GM21786 (cell line): ENCODE measurements around the gene HOXC4.
A peak's percentile ranks its signal among the peaks of the same experiment; 100 is the strongest.

ENCODE experiments used
- ATAC-seq: cut with Tn5 transposase; IDR thresholded peaks from one replicate; pipeline ENCODE4 v1.9.1; 2021; ENCODE audit not compliant: unreplicated experiment

The HOXC4 gene

DNA sequence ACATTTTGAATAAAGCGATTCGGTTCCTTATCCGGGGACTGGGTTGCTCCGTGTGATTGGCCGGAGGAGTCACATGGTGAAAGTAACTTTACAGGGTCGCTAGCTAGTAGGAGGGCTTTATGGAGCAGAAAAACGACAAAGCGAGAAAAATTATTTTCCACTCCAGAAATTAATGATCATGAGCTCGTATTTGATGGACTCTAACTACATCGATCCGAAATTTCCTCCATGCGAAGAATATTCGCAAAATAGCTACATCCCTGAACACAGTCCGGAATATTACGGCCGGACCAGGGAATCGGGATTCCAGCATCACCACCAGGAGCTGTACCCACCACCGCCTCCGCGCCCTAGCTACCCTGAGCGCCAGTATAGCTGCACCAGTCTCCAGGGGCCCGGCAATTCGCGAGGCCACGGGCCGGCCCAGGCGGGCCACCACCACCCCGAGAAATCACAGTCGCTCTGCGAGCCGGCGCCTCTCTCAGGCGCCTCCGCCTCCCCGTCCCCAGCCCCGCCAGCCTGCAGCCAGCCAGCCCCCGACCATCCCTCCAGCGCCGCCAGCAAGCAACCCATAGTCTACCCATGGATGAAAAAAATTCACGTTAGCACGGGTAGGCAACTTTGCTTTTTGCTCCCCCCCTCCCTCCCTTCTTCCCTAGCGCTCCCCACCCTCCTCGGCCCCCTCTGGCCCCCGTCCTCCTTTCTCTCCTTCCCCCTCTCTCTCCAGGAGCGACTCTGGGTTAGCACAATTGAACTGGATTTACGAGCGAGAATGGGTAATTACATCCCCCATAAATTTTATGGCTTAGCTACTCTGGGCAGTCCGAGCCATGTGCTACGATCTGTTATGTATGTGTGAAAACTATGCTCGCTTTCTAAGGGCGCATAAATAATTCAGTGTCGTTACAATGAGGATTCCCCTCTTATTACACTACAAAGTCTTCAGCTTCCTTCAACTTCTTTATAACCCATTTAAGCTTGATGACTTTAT lies at the start of gene HOXC4:
TSS of gene HOXC4 (plus strand) at position 85 of the 991 bp plus-strand sequence. CDS start at position 173, 88 bp downstream.
- peak; percentile 25 for ATAC-seq

DNA sequence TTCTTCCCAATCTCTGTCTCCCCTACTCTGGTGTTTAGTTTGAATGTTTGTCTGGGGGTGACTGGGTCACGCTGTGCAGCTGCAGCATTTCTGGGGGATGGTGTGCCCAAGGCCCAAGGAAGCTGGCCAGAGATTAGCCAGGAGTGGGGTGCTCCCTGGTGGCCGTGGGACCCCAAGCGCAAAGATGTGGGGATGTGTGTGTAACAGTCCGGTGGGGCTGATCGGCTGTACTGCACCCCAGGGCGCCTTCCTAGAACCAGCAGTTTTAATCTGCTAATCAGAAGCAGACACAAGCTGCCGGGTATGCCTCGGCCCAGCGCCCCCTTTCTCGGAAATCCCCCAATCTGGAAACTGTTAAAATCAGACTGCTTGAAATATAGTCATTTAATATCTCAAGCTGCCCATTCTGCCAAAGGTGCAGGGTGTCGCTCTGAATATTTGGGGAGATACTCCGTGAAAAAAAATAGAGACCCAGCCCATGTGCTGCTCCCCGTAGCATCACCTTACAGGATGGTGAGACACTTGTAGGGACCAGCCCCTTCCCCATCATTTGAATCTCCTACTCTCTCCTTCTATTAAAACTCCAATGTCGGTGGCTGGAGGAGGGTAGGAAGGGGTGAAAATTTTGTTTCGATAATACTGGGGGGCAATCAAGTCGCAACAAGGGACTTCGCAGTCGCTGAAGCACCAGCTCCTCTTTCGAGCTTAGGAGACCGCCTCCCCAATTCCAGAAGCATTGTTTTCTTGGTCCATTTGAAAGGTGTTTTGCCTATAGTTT lies 49.4 kb upstream of the HOXC4 start:
- no peak for ATAC-seq

DNA sequence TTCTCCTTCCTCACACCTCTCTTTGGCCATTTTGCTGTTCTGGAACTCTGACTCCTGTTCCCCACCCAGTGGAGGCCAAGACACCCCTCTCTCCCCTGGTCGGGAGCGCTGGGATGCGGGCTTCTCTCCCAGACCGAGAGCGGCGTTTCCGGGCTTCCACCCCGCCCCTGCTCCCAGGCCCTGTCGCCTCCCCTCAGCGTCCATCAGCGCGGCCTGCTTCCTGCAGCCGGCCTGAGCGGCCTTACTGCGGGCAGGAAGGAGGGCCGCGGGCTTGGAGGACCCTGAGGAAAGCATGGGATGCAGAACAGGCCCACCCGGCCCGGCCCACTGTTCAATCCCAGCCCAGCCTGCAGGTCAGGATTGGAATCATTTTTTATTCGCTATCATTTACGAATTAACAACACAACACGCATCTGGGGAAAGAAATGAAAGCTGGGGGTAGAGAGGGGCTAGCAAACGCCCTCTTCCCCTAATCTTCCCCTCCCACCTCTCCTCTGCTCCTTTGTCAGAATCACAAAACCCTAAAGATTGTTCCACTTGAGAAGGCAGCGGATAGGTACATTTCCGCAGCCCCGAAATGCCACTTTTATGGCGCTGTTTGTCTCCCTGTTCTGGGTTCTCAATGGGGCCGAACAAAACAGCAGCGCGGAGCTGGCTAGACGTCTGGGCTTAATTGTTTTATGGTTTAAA lies 48.6 kb upstream of the HOXC4 start:
- no peak for ATAC-seq

DNA sequence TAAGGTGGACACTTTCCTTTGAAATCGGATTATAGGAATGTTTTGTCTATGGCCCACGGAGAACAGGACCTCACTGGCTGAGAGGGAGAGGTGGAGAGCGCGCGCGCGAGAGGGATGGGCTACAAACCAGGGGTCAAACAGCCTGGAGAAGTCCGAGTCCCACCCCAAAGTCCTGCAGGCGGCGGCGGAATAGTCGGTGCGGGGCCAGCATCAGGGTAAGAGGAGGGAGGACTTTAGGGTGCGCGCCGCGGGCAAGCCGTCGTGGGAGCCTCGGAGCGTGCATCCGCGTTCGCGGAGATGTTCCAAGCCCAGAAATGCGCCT lies 48.1 kb upstream of the HOXC4 start:
- ATAC-seq = no peak

DNA sequence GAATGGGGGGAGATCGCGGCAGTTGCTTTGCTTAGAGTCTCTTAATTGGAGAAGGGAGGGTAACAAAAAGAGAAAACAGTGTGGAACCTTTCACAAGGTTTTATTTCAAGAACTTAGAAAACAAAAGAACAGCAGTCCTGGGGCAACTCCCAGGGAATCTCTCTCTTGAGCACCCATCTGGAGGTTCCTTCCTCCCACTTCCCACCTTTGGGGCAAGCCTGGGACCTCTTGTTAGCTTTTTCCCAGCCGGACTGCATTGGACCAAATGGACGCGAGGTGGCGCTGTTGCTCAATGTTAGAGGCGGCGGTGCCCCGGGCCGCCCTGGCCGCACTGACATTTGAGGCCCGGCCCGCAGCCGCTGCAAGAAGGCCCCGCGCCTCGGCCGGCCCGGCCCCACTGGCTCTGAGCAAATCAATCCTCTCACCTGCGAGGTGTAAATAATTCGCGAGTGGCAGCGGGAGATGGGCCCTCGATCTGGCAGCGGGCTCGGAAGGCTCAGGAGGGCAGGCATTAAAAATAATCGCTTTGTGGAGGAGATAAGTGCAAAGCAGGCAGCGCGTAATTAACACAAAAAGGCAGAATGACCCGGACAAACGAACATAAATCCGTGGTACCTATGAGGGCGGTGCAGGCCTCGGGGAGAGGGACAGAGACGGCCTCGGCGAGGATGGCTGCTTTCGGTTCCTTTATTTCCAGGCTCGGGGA lies 47.6 kb upstream of the HOXC4 start:
- peak; percentile 74 for ATAC-seq

DNA sequence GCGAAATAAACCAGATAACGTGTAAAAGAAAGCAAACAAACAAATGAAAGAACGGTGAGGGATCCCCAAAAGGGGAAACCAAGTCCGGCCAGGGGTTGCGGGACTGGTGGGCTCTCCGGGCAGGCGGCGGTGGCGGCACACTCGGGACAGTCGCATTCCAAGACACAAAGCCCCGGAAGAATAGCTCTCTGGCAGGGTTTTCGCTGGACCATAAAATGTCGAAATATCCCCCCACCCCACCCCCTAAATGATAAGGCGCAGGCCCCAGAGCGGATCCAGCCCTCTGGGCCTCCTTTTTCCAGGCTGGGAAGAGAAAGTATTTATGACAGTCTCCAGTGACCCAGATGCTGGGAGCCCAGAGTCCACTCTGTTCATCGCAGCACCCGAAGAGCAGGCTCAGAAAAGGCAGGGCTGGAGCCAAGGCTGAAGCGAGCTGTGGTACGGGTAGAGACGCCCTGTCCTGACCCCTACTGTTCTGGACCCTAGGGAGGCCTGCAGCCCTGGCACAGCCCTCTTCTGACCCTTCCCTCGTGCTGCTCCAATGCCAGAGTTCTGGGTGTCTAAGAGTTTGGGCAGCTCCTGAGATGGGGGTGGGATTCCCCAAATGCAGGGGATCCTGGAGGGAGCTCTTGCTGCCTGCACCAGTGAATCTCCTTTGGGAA lies 46.9 kb upstream of the HOXC4 start:
- ATAC-seq = no peak

DNA sequence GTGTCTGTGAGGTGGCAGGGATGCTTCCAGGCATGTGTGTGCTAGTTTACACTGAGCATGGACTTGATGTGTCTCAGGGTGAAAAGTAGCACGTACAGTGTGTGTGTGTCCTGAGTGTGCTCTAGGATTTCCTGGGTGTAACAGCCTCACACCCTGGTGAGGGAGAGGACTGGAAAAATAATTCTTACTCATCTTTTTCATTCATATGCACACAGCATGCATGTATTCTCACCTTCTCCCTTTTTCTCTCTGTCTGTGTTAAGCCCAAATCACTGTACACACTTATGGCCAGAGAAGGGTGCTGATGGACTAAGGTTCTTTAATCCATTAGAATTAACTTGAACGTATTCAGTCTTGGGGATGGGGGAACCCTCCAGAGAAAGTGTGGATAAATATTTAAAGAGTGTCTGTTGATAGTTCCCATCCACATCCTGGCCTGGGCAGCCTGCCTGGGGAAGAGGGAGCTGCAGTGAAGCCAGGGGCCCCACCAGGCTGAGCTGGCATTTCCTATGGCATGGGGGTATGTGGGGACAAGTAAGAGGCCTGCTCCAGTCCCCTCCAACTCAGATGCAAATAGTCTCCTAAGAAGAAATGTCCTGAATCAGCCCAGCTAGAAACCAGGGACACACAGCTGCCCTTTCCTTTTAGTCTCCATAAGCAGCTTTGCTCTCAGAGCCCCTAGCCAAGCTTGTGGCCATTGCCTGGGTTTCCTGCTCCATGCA lies 45.9 kb upstream of the HOXC4 start:
- no peak for ATAC-seq

DNA sequence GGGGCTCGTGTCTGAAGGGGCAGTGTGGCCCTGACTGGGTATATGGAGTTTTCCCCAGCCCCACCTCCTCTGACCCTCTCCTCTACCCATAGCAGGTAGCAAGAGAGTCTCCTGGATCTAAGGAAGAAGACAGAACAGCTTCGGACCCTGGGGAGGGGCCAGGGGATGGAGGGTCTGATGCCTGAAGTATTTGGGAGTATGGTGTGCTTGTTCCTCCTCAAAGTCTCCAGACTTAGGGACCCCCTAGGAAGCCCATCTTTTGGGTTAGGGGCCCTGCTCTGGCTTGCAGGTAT lies 45.4 kb upstream of the HOXC4 start:
- ATAC-seq = no peak

DNA sequence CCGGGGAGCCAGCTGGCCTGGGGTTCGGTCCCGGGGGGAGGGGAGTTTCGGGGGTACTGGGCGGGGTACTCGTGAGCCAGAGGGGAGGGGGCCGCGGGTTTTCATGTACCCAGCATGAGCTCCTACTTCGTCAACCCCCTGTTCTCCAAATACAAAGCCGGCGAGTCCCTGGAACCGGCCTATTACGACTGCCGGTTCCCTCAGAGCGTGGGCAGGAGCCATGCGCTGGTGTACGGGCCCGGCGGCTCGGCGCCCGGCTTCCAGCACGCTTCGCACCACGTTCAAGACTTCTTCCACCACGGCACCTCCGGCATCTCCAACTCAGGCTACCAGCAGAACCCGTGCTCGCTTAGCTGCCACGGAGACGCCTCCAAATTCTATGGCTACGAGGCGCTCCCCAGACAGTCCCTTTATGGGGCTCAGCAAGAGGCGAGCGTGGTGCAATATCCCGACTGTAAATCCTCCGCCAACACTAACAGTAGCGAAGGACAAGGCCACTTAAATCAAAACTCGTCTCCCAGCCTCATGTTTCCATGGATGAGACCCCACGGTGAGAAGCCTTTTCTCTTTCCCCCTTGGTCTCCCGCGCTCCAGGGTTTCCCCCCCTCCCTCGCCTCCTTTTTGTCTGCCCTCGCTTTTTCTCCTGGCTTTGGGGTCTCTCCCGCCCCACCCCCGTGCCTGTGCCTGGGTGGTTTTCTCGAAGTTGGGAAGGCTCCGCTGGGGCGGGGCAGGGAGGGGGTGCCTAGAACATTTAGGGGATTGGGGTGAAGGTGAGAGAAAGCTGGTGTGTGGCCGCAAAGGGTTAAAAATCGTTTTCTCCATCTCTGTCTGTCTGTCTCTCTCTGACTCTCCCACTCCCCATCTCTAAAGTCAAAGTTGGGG lies 44.2 kb upstream of the HOXC4 start:
- ATAC-seq = no peak

DNA sequence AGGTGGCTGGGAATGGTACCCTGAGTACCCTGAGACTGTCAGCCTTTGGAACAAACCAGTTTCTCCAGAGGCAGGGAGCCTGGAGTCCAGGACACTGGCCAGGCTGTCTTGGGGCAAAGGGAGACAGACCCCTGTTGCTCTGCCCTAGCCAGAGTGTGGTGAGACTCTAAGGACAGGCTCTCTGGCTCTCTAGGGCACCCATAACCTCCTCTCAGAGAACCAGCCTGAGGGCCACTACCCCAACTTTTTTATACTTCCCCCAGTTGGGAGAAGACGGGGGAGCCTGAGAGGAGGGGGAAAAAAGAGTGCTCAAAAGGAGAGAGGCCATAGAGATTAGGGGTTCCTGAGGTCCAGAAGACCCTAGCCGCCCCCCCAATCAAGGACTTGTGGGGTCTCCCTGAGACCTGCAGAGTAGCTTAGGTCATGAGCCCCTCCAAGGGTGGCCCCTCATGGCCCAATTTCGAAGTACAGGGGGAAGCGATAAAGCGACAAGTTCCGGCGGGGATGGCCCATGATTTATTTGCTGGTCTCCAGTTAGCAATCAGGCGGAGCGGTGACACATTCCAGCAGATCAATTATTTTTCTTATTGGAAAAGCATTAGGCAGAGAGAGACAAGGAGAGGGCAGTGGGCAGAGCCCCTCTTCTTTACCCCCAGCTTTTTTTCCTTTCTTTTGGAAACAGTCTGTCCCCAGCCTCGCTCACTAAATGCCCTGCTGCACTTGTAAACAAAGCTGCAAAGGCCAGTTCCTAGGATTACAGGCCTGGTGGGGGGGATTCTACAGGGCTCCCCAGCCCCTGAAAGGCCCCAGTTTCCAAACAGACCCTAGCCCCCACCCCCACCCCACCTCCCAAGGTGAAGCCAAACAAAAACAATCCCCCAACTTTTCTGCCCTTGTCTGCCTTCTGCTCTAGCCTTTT lies 43.3 kb upstream of the HOXC4 start:
- ATAC-seq = no peak

DNA sequence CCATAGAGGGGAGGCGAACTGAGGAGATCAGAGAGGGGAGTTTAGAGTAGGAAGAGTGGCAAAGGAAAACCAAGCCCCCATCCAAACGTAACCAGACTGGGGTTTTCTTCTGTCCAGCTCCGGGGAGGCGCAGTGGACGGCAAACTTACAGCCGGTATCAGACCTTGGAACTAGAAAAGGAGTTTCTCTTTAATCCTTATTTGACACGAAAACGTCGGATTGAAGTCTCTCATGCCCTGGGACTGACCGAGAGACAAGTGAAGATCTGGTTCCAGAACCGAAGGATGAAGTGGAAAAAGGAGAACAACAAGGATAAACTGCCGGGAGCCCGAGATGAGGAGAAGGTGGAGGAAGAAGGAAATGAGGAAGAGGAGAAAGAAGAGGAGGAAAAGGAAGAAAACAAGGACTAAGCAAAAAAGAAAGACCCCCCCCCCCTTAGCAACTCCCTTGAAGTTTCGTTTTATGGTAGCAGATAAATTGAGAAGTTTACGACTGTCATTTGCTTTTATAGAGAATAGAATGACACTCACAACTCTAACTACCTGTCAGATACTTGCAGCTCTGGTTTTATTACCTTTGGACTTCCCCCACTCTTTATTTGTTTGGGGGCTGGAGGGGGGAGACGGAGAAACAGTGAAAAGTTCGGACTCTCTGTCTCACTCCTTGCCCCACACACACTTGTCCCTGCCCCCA lies 42.5 kb upstream of the HOXC4 start:
- ATAC-seq = no peak

DNA sequence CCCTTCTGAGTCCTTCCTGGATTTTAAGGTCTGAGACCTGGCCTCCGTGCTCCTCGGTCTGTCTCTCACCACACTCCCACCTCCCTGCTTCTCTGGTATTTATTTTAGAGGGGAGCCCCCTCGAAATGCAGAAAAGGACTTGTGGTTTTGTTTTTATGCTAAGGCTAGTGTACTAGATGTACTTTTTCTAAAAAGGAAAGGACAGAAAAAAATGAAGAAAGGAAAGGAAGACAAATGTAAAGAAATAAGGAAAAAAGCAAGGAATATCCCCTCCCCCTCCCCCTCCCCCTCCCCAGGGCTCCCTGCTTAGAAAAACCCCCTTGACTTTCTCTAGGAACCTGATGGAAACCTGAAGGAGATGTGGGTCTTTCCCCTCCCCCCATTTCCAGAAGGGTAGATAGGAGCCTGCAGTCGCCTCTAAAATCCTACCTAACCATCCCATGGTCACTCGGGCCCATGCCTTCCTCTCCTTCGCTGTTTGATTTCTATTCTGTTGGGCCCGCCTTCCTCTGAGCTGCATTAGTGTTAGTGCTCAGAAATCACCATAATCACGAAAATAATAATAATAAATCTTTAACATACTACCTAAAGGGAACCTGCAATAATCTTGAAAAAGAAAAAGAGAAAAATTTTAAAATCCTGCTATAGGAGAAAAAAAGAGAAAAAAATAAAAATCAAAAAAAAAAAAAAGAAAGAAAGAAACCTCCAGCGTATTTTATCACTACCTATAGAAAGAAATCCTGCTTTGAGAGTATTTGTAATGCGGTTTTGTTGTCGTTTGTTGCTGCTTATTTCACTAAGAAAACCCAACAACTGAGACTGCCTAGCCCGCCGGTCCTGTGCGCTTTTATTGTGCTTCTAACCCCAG lies 41.7 kb upstream of the HOXC4 start:
- no peak for ATAC-seq

DNA sequence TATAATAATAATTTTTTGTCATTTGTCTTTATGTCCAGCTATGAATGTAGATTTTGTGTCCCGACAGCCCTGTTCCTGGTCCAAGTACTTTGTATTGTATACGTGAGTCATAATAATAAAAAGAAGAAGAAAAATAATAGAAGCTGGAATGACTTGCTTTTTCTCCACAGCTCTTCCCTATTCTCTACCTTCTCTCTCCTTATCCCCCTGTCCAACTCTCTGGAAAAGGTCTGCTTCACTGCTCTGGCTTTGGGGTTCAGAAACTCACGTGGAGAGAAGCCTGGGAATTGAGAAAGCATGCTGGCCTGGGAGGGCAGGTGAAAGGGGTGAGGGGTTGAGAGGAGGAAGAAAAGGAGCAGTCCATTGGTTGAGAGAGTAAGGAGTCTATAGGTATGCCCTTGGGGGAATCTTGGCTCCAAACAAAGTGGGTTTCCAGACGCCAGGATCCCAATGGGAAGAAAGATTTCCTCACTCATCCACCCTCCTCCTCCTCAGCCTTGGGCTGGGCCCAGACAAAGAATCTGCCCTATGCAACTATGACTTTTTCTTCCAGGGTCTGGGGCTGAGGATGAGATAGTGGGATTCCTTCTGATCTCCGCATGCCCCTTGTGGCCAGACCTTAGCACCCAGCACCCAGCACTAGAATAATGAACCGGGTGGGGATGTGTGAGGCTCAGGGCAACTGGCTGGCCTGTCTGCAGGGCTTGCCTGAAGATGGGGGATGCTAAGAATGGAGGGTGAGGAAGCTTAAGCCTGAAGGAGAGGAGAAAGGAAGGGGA lies 40.8 kb upstream of the HOXC4 start:
- ATAC-seq = no peak

DNA sequence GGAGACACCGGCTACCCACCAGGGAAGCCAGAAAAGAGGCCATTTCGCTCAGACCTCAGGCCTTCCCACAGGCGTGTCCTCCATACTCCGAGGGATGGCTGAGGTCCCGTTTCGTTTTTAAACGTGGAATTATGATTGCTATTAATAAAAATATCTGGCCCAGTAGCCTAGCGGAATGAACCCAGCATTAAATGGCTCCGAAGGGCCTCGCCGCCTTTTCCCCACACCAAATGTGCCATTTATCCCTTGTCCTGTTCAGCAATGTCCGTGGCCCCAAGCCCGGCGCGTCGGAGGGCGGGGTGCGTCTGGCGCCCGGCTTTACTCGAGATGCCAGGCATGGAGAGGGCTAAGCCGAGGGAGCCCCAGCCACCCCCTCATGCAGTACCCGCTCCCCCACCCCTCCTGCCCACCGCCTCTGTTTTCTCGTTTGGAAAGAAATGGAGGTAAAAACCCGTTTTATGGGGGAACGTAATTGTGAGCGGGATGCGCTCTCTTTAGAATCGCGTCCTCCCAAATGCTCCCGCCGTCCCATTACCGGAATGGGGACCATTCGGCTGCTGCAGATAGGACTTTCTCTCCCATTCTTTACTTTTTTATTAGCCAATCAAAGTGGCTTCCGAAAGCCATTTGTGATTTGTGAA lies 39.1 kb upstream of the HOXC4 start:
- ATAC-seq = no peak
